Naive thymus-derived CD4-positive, alpha-beta T cell (primary cell): ENCODE measurements around the gene GGA2. TPM values are rescaled to one million over a fixed set of nuclear protein-coding genes. Genes with fewer than 3 reads are reported as not detected.

Experiments used
- ATAC-seq: fragments of 150-1000 bp; cut with Tn5 transposase; 2 replicates; pipeline ENCODE4 v1.10.0; 2021; ENCODE audit warnings: mild to moderate bottlenecking, moderate library complexity
- CTCF ChIA-PET: fragments of 350-600 bp; sonication (Branson Sonifier 250); formaldehyde crosslinking; loops from one replicate; lab custom pipeline; 2021; ENCODE audit warnings: antibody characterized with exemption; lab: Charles Lee
- POLR2A ChIA-PET: fragments of 350-600 bp; sonication (Branson Sonifier 250); formaldehyde crosslinking; loops from one replicate; lab custom pipeline; 2021; ENCODE audit warnings: antibody characterized with exemption, inconsistent platforms; lab: Charles Lee
- DNase-seq, 9 donors: peaks; one replicate each; pipeline versions ENCODE4 v3.0.0 to v3.0.0-alpha.2; 2020 to 2022; ENCODE audit warnings: mixed read lengths in 1 of 9
- H3K27ac ChIP-seq: one replicate; pipeline ENCODE4 v1.7.0; 2013; ENCODE audit warnings: mild to moderate bottlenecking, low read depth, low read length, moderate library complexity
- H3K27me3 ChIP-seq, 2 donors: one replicate each; pipeline ENCODE4 v1.7.0; 2013; ENCODE audit warnings: low read length in 2 of 2, mild to moderate bottlenecking in 2 of 2, moderate library complexity in 2 of 2; ENCODE audit not compliant: control insufficient read depth in 2 of 2, insufficient read depth in 2 of 2
- H3K36me3 ChIP-seq, 3 experiments: 1 replicate in 2 of 3; 2 replicates in 1 of 3; pipeline ENCODE4 v1.7.0; 2013; ENCODE audit warnings: low read length in 3 of 3, mild to moderate bottlenecking in 3 of 3, moderate library complexity in 1 of 3; ENCODE audit not compliant: insufficient read depth in 3 of 3, control insufficient read depth in 2 of 3
- H3K4me1 ChIP-seq, 2 donors: one replicate each; pipeline ENCODE4 v1.7.0; 2013; ENCODE audit warnings: low read length in 2 of 2, mild to moderate bottlenecking in 2 of 2, moderate library complexity in 1 of 2; ENCODE audit not compliant: control insufficient read depth in 2 of 2, insufficient read depth in 2 of 2
- H3K4me3 ChIP-seq: 2 replicates; pipeline ENCODE4 v1.7.0; 2013; ENCODE audit warnings: mild to moderate bottlenecking, low read length
- H3K9me3 ChIP-seq, 3 experiments: 1 replicate in 2 of 3; 2 replicates in 1 of 3; pipeline ENCODE4 v1.7.0; 2013; ENCODE audit warnings: low read length in 3 of 3; ENCODE audit not compliant: control insufficient read depth in 2 of 3
- H3K27ac Mint-ChIP-seq, 9 donors: one replicate each; pipeline ENCODE4 v1.8.0; 2020 to 2022; ENCODE audit warnings: mixed read lengths in 9 of 9, mild to moderate bottlenecking in 8 of 9, moderate library complexity in 5 of 9, inconsistent platforms in 2 of 9
- H3K27me3 Mint-ChIP-seq, 5 donors: one replicate each; pipeline ENCODE4 v1.8.0; 2021 to 2022; ENCODE audit warnings: mixed read lengths in 5 of 5, mild to moderate bottlenecking in 1 of 5
- H3K36me3 Mint-ChIP-seq, 5 donors: one replicate each; pipeline ENCODE4 v1.8.0; 2020 to 2022; ENCODE audit warnings: mixed read lengths in 5 of 5, mild to moderate bottlenecking in 3 of 5, inconsistent platforms in 1 of 5
- H3K4me1 Mint-ChIP-seq, 7 donors: one replicate each; pipeline ENCODE4 v1.8.0; 2020 to 2022; ENCODE audit warnings: mixed read lengths in 7 of 7, mild to moderate bottlenecking in 3 of 7, inconsistent platforms in 1 of 7
- H3K4me3 Mint-ChIP-seq, 10 donors: one replicate each; pipeline ENCODE4 v1.8.0; 2020 to 2022; ENCODE audit warnings: mild to moderate bottlenecking in 10 of 10, mixed read lengths in 10 of 10, moderate library complexity in 6 of 10, inconsistent platforms in 2 of 10
- H3K9me3 Mint-ChIP-seq, 11 donors: one replicate each; pipeline ENCODE4 v1.8.0; 2020 to 2022; ENCODE audit warnings: mixed read lengths in 11 of 11, mild to moderate bottlenecking in 4 of 11, inconsistent platforms in 1 of 11, moderate library complexity in 1 of 11
- intact Hi-C, 2 donors: fragments of 100-400 bp; cut with micrococcal nuclease; formaldehyde crosslinking; loops; one replicate each; pipeline ENCODE4 v1.15.1; 2023
- polyA plus RNA-seq, 2 donors: library from polyadenylated mRNA; unstranded; fragments of 300-500 nt; fragmentation: Illumina TruSeq; gene quantifications; one replicate each; pipeline ENCODE4 v1.2.3, GENCODE V29; 2021
- total RNA-seq, 6 experiments: library from RNA in 5 of 6; stranded (reverse) in 5 of 6; gene quantifications; 1 replicate in 5 of 6; 2 replicates in 1 of 6; pipeline ENCODE4 v1.2.3 and lab custom pipeline; 2021 to 2026

GGA2 gene, protein sequence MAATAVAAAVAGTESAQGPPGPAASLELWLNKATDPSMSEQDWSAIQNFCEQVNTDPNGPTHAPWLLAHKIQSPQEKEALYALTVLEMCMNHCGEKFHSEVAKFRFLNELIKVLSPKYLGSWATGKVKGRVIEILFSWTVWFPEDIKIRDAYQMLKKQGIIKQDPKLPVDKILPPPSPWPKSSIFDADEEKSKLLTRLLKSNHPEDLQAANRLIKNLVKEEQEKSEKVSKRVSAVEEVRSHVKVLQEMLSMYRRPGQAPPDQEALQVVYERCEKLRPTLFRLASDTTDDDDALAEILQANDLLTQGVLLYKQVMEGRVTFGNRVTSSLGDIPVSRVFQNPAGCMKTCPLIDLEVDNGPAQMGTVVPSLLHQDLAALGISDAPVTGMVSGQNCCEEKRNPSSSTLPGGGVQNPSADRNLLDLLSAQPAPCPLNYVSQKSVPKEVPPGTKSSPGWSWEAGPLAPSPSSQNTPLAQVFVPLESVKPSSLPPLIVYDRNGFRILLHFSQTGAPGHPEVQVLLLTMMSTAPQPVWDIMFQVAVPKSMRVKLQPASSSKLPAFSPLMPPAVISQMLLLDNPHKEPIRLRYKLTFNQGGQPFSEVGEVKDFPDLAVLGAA
- total RNA-seq, result 100 to 1,000 TPM in 4 of 5 experiments, 10 to 100 TPM in 1; 99.3 to 138 (median 104) TPM
- 10 to 100 TPM; 41.7 to 44.6 TPM for polyA plus RNA-seq
- total RNA-seq (lab: John Stamatoyannopoulos, UW), result 138 reads per million, percentile 89 among the genes with 10 or more reads in this experiment

DNA sequence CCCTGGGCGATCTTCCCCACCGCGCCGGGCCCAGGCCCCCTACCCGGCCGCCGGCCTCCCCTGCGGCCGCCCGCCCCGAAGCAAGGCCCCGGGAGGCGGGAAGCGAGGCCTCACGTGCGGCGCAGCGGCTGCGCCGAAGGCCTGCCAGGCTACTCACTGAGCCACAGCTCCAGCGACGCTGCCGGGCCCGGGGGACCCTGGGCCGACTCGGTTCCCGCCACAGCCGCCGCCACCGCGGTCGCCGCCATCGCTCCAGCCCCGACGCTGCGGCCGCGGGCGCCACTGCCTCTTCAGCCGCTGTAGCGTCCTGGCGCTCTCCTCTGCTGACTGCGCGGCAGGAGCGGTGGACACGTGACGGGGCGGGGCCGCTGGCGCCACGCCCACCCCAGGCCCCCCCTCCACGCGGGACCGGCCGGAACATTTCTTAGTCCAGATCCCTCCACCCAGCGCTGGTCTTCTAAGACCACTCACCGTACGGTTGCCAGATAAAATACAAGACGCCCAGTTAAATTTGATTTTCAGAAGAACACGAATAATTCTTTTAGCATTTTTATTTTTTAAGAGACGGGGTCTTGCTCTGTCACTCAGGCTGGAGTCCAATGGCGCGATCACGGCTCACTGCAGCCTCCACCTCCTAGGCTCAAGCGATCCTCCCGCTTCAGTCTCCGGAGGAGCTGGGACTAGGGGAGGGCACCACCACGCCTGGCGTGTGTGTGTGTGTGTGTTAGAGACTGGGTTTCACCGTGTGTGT, at the start of gene GGA2:
GGA2 (minus strand) TSS at position 331 of the 751 bp plus-strand sequence; CDS start at position 248, 83 bp downstream.
- peaks cover 0 to 16% (median 0%) of the 10 kb centered on the region in 5 donors for H3K36me3 Mint-ChIP-seq
- H3K27ac Mint-ChIP-seq, result peak within 1 kb of the TSS; percentile 78 to 94 (median 83)
- peak within 1 kb of the TSS; percentile 74 for H3K27ac ChIP-seq
- DNase-seq, result peak; percentile 61 to 84 (median 74)
- POLR2A ChIA-PET, result interaction anchor here (0.7 to 1.5 kb wide), 4 partner anchors 44 to 1440 kb away, joined by 3 to 6 read pairs (median 5); partner anchors contain the start of genes COG7, EARS2 and UBFD1
- H3K4me1 Mint-ChIP-seq, result peaks cover 43 to 65% (median 56%) of the 10 kb centered on the region in 7 donors
- peak within 1 kb of the TSS; percentile 73 for H3K4me3 ChIP-seq
- H3K27me3 Mint-ChIP-seq, result no peaks in the 10 kb centered on the region
- CTCF ChIA-PET, result no interaction called here
- peak; percentile 96 for ATAC-seq
- H3K36me3 ChIP-seq, result no peaks in the 10 kb centered on the region
- no peaks in the 10 kb centered on the region for H3K9me3 Mint-ChIP-seq
- intact Hi-C loops, result loop anchor here (1.0 kb wide), 4 partner anchors 47 to 131 kb away; partner anchors contain the start of genes EARS2 (in 2 of the 2), UBFD1 (in 2 of the 2), COG7 (in 1 of the 2) and DCTN5 (in 1 of the 2)
- H3K4me3 Mint-ChIP-seq, result peak within 1 kb of the TSS; percentile 86 to 99 (median 92)
- no peaks in the 10 kb centered on the region for H3K9me3 ChIP-seq
- H3K4me1 ChIP-seq, result peaks cover 36 to 50% of the 10 kb centered on the region in 2 donors
- no peaks in the 10 kb centered on the region for H3K27me3 ChIP-seq

DNA sequence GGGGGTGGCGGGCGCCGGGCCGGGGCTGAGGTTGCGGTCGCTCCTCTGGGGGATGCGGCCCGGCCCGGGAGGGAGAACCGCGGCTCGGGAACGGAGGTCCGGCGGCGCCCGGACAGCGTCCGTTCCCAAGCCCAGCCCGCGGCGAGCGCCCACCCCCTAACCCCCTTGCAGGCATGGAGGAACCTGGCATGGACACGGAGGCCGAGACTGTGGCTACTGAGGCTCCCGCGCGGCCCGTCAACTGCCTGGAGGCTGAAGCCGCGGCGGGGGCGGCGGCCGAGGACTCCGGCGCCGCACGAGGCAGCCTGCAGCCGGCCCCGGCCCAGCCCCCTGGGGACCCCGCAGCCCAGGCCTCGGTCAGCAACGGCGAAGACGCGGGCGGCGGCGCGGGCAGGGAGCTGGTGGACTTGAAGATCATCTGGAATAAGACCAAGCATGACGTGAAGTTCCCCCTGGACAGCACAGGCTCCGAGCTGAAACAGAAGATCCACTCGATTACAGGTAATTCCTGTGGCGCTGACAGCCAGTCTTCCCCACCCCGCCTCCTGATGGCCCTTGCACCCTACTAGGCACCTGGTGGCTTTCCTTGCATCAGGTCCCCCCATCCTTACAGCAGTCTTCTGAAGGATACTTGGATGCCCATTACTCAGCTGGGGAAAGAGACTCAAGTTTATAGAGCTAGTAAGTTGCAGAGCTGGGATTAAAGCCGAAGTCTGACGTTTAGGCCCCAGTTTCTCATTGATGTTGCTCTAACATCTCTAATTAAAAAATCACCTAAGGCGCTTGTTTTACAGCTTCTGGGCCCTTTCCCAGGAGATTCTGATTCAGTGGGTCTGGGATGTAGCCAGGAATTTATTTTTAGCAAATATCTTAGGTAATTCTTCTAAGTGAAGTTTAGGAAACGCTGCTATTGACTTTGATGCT, 47.7 kb upstream of the GGA2 start:
- Mint-ChIP-seq H3K9me3 (no peaks in the 10 kb centered on the region), H3K27ac (peak overlapping the region; percentile 85 to 96 (median 94)), H3K4me1 (peaks cover 14 to 45% (median 36%) of the 10 kb centered on the region in 7 donors), H3K27me3 (no peaks in the 10 kb centered on the region), H3K4me3 (peak overlapping the region; percentile 92 to 97 (median 93)), H3K36me3 (peaks cover 0 to 25% (median 5%) of the 10 kb centered on the region in 5 donors)
- Histone ChIP-seq H3K4me3 (peak overlapping the region; percentile 98), H3K4me1 (peaks cover 15 to 17% of the 10 kb centered on the region in 2 donors), H3K27ac (peak overlapping the region; percentile 85), H3K9me3 (no peaks in the 10 kb centered on the region), H3K36me3 (peaks cover 0 to 44% (median 11%) of the 10 kb centered on the region in 3 experiments), H3K27me3 (no peaks in the 10 kb centered on the region)
- CTCF ChIA-PET, result no interaction called here
- POLR2A ChIA-PET, result interaction anchor here (0.5 to 1.5 kb wide), 7 partner anchors 24 to 98 kb away, joined by 3 to 5 read pairs (median 3); partner anchors contain the start of genes DCTN5, GGA2 and PALB2
- DNase-seq (peak in 5 of 9 donors; percentile 3 to 19 (median 16)), ATAC-seq (peak; percentile 21)
- intact Hi-C loops, result loop anchor here (1.0 to 5.0 kb wide), 8 partner anchors 38 to 1366 kb away; partner anchors contain the start of genes COG7 (in 2 of the 2), DCTN5 (in 2 of the 2), GGA2 (in 2 of the 2) and NDUFAB1 (in 2 of the 2)

DNA sequence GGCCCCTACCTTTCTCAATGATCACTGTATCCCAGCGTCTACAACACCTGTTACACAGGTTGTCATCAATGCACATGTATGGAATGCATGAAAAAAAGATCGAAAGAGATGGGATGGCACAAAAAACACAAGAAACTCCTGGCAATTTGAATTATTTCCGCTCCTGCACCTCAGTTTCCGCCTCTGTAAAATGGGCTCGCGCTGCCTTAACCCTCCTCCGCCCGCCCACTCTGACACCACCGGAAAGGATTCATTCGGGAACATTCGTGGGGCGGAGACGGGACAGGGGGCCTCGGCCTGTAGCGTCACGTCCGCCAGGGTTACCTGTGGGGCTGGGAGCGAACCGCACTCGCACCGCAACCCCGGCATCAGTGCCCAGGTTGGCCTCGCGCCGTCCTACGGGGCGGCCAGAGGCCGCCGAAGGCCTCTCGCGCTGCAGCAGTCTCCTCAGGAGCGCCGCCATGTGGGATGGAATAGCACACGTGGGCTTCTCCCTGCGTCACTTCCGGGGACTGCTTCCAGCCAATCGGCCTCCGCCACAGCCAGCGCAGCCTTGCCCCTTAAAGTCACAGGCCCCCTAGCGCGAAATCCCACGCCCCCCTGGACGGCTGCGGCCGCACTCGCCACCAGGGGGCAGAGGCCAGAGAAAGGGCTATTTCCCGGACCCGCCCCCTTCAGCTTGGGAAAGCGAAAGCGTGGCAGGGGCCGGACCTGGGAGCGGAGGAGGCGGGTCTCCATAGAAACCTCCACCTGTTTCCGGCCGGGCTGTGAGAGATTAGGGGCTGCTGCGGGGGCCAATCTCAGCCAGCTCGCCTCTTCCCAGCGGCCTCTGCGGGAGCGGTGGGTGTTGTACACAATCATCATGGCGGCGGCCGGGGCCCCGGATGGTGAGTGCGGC, 46.8 kb upstream of the GGA2 start, which contains the start of the genes EARS2 and UBFD1:
EARS2 (minus strand) TSS at position 470 of the 898 bp plus-strand sequence; CDS start at position 463, 7 bp downstream.
UBFD1 (plus strand) TSS at position 847 of the 898 bp plus-strand sequence; CDS start at position 863, 16 bp downstream.
- peak within 1 kb of the TSS; percentile 98 for H3K4me3 ChIP-seq
- ATAC-seq (peak; percentile 92), DNase-seq (peak; percentile 91 to 99 (median 95))

DNA sequence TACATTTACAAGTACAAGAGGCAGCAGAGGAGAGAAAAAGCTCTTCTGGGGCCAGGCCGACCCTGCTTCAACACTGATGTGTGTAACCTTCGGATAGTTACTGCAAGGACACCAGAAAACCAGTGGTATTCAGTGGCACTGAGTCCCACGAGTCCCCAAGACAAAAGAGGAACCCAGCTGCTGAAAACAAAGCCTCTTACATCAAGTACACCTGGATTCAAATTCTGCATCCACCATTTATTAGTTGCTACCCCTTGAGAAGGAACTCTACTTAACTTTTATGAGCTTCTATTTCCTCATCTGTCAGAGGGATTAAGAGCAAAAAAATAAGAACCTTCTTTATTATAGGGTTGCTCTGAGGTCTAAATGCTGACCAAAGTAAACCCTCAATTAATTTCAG, 44.2 kb upstream of the GGA2 start:
- H3K36me3 Mint-ChIP-seq, result peaks cover 0 to 19% (median 8%) of the 10 kb centered on the region in 5 donors
- H3K4me1 Mint-ChIP-seq, result peaks cover 14 to 32% (median 26%) of the 10 kb centered on the region in 7 donors
- Histone ChIP-seq H3K4me1 (peaks cover 15 to 17% of the 10 kb centered on the region in 2 donors), H3K27ac (no peak overlapping the region), H3K9me3 (no peaks in the 10 kb centered on the region), H3K36me3 (peaks cover 4 to 44% (median 12%) of the 10 kb centered on the region in 3 experiments), H3K27me3 (no peaks in the 10 kb centered on the region), H3K4me3 (no peak overlapping the region)
- POLR2A ChIA-PET, result interaction anchor here (1.2 kb wide), 1 partner anchor 45 kb away, joined by 3 read pairs; no protein-coding TSS in a partner anchor
- ATAC-seq (no peak), DNase-seq (no peak)
- CTCF ChIA-PET, result no interaction called here
- H3K4me3 Mint-ChIP-seq, result no peak overlapping the region
- intact Hi-C loops, result no loop called here
- peaks cover 0 to 2% (median 0%) of the 10 kb centered on the region in 11 donors for H3K9me3 Mint-ChIP-seq
- no peak overlapping the region for H3K27ac Mint-ChIP-seq
- H3K27me3 Mint-ChIP-seq, result no peaks in the 10 kb centered on the region

More for the DNA sequence above, 46.8 kb upstream of the GGA2 start, which contains the start of the genes EARS2 and UBFD1:
- H3K36me3 Mint-ChIP-seq, result peaks cover 0 to 17% (median 5%) of the 10 kb centered on the region in 5 donors
- H3K4me1 Mint-ChIP-seq, result peaks cover 14 to 45% (median 36%) of the 10 kb centered on the region in 7 donors
- intact Hi-C loops, result loop anchor here (1.0 to 5.0 kb wide), 8 partner anchors 39 to 1365 kb away; partner anchors contain the start of genes COG7 (in 2 of the 2), DCTN5 (in 2 of the 2), GGA2 (in 2 of the 2) and NDUFAB1 (in 2 of the 2)
- H3K9me3 ChIP-seq, result no peaks in the 10 kb centered on the region
- POLR2A ChIA-PET, result interaction anchor here (0.8 to 1.5 kb wide), 4 partner anchors 35 to 84 kb away, joined by 3 to 5 read pairs (median 4); partner anchors contain the start of genes DCTN5, GGA2 and PALB2
- no peaks in the 10 kb centered on the region for H3K27me3 ChIP-seq
- CTCF ChIA-PET, result no interaction called here
- H3K36me3 ChIP-seq, result peaks cover 3 to 44% (median 4%) of the 10 kb centered on the region in 3 experiments
- H3K27ac ChIP-seq, result peak within 1 kb of the TSS; percentile 85
- H3K9me3 Mint-ChIP-seq, result no peaks in the 10 kb centered on the region
- H3K27me3 Mint-ChIP-seq, result no peaks in the 10 kb centered on the region
- H3K27ac Mint-ChIP-seq, result peak within 1 kb of the TSS; percentile 85 to 96 (median 94)
- H3K4me1 ChIP-seq, result peaks cover 15 to 17% of the 10 kb centered on the region in 2 donors
- peak within 1 kb of the TSS; percentile 92 to 97 (median 93) for H3K4me3 Mint-ChIP-seq
